Spleen (tissue), 7 donors: ENCODE data around the gene UBAC1.

ENCODE experiments used
- CTCF ChIP-seq, 11 experiments: fragments of 200-600 bp in 7 of 11; fragments of 450-650 bp in 4 of 11; sonication (generic) in 4 of 11; IDR thresholded peaks in 8 of 11; conservative IDR thresholded peaks in 3 of 11; 1 replicate in 7 of 11; 2 replicates in 4 of 11; pipeline versions ENCODE4 v1.4.0 to v1.8.0; 2016 to 2021; ENCODE audit warnings: antibody characterized with exemption in 11 of 11, inconsistent platforms in 4 of 11, mild to moderate bottlenecking in 1 of 11
- POLR2A ChIP-seq, 3 donors: fragments of 450-650 bp; IDR thresholded peaks; one replicate each; pipeline ENCODE4 v1.5.1; 2017; ENCODE audit warnings: antibody characterized with exemption in 3 of 3, mild to moderate bottlenecking in 1 of 3
- donor health status: DM: no; HTN: no; CAD: no; lungs with moderate emphysema.
- donor health status: DM: no; HTN: no; CAD: no.
- donor health status: DM: no; HTN: no; CAD: no.

DNA sequence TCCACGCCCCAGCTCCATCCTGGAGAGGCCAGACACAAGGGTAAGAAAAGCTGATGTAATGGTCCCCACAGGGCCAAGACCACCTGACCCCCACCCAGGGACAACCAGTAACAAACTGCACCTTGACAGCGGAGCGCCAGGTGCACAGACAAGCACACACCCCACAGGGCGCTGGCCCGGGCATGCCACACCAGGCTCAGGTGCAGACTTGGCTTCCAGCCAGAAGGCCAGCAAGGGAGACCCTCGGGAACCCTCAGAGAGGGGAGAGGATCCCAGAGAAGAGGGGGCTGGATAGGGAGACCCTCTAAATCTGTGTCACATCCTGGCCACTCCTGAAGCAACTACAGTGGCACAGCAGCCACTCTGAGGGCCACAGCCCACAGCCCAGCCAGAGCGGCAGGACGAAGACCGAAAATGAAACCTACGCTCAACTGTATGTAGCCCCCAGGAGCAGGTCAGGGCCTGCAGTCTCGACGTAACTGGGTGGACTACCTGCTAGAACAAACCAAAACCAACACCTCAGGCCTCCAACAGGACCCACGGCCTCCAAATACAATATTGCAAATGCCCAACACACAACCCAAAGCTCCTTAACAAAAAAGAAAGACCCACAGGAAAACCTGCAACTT, 72.3 kb downstream of the UBAC1 start:
- no peak for TF ChIP-seq CTCF (IDR thresholded peaks at IDR 0.05 in 8 of 11, conservative IDR thresholded peaks at IDR 0.05 in 3 of 11)
- no peak for TF ChIP-seq POLR2A (IDR thresholded peaks at IDR 0.05)
